ENCODE measurements around the gene TTYH1.

GRCh38 chr19:54462655-54463530 is 47.6 kb downstream of the TTYH1 start:
- no peak for TF ChIP-seq CTCF (IDR thresholded peaks at IDR 0.05)
- no peak for TF ChIP-seq POLR2A (IDR thresholded peaks at IDR 0.05)

Data from testis (tissue), 2 donors.